Astrocyte of the cerebellum (primary cell): ENCODE measurements around the gene HTRA2.
A peak's percentile ranks its signal among the peaks of the same experiment; 100 is the strongest.
"Not testable (repeated sequence)": the region's sequence is repeated elsewhere in the genome, so short reads cannot be mapped to it uniquely, and the experiment has no call there.

Source experiments
- DNase-seq: peaks from one replicate; pipeline ENCODE4 v3.0.0-alpha.2; 2011; ENCODE audit warnings: low read depth
- H3K4me3 ChIP-seq: 2 replicates; pipeline ENCODE4 v1.5.1; 2011; ENCODE audit warnings: mild to moderate bottlenecking, low read depth, low read length, moderate library complexity
- CTCF ChIP-seq: IDR thresholded peaks from 2 replicates; pipeline ENCODE4 v1.5.1; 2012; ENCODE audit warnings: low read length, low read depth, moderate library complexity, mild to moderate bottlenecking; ENCODE audit errors: missing control alignments
- in situ Hi-C: cut with HindIII; loops from 2 replicates; pipeline ENCODE4 v1.10.0; 2017; ENCODE audit warnings: low sequenced_read_pairs

HTRA2 gene

GRCh38 chr2:74529357-74530238 lies at the start of gene HTRA2, which contains the start of gene AUP1:
Gene HTRA2 (plus strand): TSS chr2:74529933. CDS start chr2:74530007, 74 bp downstream.
Gene AUP1 (minus strand): TSS chr2:74529706. CDS start chr2:74529629, 77 bp downstream.
- DNase-seq, result peak; percentile 99
- peak within 1 kb of the TSS; percentile 99 for H3K4me3 ChIP-seq
- in situ Hi-C loops, result loop anchor here (5.0 kb wide), 1 partner anchor 92 kb away; no protein-coding TSS in a partner anchor
- TF ChIP-seq CTCF, result no peak

- DNase-seq, result no peak
- TF ChIP-seq CTCF, result no peak
- in situ Hi-C loops, result no loop called here
- H3K4me3 ChIP-seq, result peak overlapping the region; percentile 94
Observed at GRCh38 chr2:74481431-74481830, 48.3 kb upstream of the HTRA2 start.

GRCh38 chr2:74481961-74482800 lies 47.6 kb upstream of the HTRA2 start:
- no peak for DNase-seq
- in situ Hi-C loops, result no loop called here
- no peak for TF ChIP-seq CTCF
- peak overlapping the region; percentile 94 for H3K4me3 ChIP-seq

- peak; percentile 87 for DNase-seq
- peak within 1 kb of the TSS; percentile 94 for H3K4me3 ChIP-seq
- in situ Hi-C loops, result no loop called here
- TF ChIP-seq CTCF, result peak; percentile 92
Observed at GRCh38 chr2:74482801-74483674, 46.7 kb upstream of the HTRA2 start, which contains the start of the genes CCDC142 and TTC31. Gene CCDC142 (minus strand): TSS chr2:74482998. CDS start chr2:74482837, 161 bp downstream. Gene TTC31 (plus strand): TSS chr2:74483081. CDS start chr2:74483096, 15 bp downstream.

GRCh38 chr2:74483675-74484164 lies 46.0 kb upstream of the HTRA2 start:
- DNase-seq, in situ Hi-C loops: not testable (repeated sequence)
- peak overlapping the region; percentile 94 for H3K4me3 ChIP-seq

GRCh38 chr2:74486141-74486540 lies 43.6 kb upstream of the HTRA2 start:
- H3K4me3 ChIP-seq, result no peak overlapping the region
- DNase-seq, result no peak
- in situ Hi-C loops, result no loop called here
- TF ChIP-seq CTCF, result no peak
